Activated gamma-delta T cell treated with Interleukin-2 at 50 U/mL for 16 hours (primary cell): ENCODE results near the gene SLC7A7.
"Not testable (repeated sequence)": the region's sequence is repeated elsewhere in the genome, so short reads cannot be mapped to it uniquely, and the experiment has no call there.

Source experiments
- DNase-seq: peaks from one replicate; pipeline ENCODE4 v3.0.0-alpha.2; 2020

Gene SLC7A7

DNA sequence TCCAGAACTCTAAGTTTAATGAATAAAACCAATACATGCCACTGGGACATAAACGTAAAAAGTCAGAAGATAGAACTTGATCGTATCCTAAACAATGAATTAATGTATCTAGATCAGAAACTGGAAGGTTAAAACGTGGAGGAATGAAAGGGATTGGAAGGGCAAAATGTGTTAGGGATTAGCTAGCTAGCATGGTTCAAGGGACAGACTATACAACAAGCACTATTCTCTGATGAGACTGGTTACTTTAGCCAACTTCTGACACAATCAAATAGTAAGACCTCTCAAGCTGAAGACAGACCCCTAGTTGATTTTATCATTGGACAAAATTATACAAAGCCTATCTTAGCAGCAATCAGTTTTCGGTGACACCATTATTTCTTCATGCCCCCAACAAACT lies 67.5 kb downstream of the SLC7A7 start:
- no peak for DNase-seq

DNA sequence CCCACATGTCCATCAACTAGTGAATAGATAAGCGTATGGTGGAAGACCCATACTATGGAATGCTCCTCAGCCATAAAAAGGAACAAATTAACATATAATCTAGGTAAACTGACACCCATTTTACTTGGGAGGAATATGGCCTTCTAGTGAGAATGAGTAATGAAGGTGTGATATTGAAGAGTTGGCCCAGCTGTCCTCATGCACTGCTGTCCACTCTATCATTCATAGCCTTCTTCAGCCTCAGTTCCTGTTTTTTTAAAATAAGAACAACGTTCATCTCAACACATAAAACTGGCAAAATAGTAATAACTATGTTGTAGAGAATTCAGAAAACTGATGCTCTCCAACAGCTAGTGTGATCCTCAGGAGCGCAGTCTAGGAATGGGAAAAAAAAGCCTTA lies 75.2 kb downstream of the SLC7A7 start:
- no peak for DNase-seq

DNA sequence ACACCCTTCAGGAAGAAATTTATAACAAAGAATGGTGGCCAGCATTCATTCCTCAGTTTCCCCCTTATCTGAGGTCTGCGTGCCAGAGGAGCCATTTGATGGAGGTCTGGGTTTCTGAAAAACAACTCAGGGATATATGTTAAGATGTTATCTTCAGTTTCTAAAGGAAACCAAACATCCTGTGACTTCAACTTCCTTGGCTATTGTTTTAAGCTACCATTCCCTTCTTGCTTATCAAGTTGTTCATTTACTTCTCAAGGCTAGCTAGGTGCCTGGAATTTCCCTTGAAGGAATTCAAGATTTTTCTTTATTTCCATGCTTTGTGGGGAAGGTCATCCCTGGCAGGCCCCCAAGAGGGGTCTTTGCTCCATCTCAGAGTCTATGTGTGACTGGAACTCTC lies 75.8 kb downstream of the SLC7A7 start:
- DNase-seq: no peak

DNA sequence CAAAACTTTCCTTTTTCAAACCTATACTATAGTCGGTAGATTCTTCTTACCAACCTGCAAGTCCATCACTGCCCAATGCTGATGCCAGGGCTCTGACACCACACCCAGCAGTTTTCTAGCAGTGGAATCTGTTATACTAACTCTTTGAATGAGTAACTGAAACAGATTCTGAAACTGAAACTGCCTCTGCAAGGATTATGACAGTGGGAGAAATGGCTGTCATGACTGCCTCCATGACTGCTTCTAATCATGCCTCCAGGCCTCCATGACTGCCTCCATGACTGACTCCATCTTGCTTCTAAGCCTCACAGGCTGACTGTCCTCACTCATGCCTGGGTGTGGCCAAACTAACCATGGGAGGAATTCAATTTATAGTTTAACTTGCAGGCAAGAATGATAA lies 78.2 kb downstream of the SLC7A7 start:
- no peak for DNase-seq

DNA sequence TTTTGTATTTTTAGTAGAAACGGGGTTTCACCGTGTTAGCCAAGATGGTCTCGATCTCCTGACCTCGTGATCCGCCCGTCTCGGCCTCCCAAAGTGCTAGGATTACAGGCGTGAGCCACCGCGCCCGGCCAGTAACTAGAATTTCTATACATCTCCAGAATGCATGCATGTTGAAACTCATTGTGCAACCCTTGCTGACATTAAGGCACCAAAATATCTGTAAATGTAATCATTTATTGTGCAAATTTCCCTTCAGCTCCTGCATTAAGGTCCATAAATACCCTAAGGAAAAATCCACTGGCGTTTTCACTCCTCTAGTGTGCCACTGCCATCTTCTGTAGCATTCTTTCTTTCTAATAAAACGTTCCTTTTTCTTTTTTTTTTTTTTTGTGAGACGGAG lies 78.9 kb downstream of the SLC7A7 start:
- DNase-seq: not testable (repeated sequence)

DNA sequence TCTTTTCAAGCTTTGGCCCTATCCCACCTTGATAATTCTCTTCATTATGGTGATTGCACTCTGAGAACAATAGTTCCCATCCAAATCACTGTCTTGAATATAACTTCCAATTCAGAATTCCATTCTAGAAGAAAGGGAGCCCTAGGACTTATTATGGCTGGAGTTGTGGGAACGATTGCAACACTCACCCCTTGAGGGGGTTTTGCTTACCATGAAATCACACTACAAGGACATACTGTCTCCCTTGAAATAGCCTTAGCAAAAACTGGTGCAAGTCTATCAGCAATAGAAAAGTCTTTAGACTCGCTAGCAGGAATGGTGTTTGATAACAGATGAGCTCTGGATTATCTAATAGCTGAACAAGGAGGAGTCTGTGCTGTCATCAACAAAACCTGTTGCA lies 80.1 kb downstream of the SLC7A7 start:
- no peak for DNase-seq

DNA sequence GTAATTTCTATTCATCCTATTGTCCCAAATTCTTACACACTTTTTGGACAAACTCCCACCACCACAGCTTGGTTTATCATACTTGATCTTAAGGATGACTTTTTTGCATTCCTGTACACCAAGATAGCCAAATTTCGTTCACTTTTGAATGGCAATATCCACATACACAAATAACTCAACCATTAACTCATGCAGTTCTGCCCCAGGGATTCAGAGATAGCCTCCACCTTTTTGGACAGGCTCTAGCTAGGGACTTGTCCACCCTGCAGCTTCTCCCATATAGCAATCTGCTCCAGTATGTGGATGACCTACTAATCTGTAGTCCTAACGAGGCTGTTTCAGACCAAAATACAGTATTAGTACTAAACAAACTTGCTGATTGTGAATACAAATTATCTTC lies 81.4 kb downstream of the SLC7A7 start:
- DNase-seq: no peak

DNA sequence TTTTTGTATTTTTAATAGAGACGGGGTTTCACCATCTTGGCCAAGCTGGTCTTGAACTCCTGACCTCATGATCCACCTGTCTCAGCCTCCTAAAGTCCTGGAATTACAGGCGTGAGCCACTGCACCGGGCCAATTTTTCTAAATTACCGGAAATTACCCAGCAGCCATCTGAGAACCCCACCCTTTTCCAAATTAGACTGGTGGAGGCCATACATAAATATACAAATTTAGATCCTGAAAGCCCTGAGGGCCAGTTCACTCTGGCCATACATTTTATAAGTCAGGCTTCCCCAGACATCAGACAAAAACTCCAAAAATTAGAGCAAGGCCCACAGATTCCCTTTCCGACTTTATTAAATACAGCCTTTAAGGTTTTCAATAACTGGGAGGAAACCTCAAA lies 83.2 kb downstream of the SLC7A7 start:
- not testable (repeated sequence) for DNase-seq

DNA sequence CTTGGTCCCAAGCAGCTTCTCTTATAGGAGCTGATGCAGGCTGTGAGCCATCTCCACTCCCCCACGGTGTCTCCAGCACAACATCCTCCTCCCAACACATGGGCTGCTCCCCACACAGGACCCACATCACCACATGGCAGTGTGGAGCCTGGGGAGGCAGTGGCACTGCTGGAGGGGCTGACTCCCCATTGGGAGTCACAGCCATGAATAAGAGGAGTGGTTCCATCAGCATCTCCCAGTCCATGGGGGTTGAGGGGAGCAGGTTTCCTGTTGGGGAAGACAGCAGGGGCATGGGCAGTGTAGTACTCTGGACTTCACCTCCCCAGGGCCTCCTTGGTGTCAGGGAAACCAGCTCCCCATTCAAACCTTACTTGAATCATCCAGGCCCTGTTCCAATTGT lies 89.2 kb downstream of the SLC7A7 start:
- no peak for DNase-seq

DNA sequence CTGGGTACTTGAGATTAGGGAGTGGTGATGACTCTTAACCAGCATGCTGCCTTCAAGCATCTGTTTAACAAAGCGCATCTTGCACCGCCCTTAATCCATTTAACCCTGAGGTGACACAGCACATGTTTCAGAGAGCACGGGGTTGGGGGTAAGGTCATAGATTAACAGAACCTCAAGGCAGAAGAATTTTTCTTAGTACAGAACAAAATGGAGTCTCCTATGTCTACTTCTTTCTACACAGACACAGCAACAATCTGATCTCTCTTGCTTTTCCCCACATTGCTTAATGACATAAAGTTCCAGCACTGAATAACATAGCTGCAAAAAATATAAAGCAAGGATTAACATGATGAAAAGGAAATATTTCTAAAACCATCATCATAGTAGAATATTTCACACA lies 89.9 kb downstream of the SLC7A7 start:
- not testable (repeated sequence) for DNase-seq

DNA sequence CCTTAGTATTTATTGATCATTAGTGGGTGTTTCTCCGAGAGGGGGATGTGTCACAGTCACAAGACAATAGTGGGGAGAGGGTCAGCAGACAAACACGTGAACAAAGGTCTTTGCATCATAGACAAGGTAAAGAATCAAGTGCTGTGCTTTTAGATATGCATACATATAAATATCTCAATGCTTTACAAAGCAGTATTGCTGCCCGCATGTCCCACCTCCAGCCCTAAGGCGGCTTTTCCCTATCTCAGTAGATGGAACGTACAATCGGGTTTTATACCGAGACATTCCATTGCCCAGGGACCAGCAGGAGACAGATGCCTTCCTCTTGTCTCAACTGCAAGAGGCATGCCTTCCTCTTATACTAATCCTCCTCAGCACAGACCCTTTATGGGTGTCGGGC lies 90.4 kb downstream of the SLC7A7 start:
- DNase-seq: not testable (repeated sequence)

DNA sequence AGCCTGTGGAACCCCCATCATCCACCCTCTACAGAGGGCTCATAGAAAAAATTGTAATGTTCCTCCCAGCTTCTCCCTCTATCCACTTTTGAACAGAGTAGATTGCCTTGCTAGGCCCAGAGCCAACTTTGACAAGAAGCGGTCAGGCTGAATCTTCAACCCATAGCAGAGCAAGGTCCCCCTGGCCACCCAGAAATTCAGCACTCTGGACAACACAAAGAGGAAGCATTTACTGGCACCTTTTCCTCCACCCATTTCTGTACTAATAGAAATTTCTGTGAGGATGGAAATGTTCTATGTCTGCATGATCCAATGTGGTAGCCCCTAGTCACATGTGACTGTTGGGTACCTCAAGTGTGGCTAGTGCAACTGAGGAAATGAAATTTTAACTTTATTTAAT lies 91.4 kb downstream of the SLC7A7 start:
- DNase-seq: no peak
